ENCODE measurements around the gene SYNE2.
"Not testable (repeated sequence)": the region's sequence is repeated elsewhere in the genome, so short reads cannot be mapped to it uniquely, and the experiment has no call there.

The SYNE2 gene

GRCh38 chr14:64012720-64013119 lies 159.9 kb downstream of the SYNE2 start:
- DNase-seq (ENCODE audit: low read depth in 2 of 2, low spot score in 1 of 2): no peak

DNA sequence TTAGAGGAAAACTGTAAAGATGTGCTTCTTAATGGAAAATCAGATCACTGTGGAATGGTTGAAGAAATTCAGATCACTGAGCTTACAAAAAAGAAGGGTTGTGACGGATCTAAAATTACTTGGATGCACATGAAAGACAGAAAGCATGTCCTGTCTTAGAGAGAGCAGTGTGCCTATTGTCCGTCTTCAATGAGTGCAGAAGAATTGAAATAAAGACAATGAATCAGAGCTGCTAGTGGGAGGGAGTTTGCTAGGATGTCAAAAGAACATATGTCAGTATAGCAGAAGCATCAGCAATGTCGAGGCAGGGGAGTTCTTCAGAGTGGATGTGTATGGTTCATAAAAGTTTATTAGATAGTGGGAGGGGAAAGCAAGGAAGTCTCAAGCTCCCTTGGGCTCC lies 172.7 kb downstream of the SYNE2 start:
- DNase-seq (ENCODE audit: low read depth in 2 of 2, low spot score in 1 of 2): no peak

GRCh38 chr14:64026600-64026999 lies 173.8 kb downstream of the SYNE2 start:
- DNase-seq (ENCODE audit: low read depth in 2 of 2, low spot score in 1 of 2): no peak

DNA sequence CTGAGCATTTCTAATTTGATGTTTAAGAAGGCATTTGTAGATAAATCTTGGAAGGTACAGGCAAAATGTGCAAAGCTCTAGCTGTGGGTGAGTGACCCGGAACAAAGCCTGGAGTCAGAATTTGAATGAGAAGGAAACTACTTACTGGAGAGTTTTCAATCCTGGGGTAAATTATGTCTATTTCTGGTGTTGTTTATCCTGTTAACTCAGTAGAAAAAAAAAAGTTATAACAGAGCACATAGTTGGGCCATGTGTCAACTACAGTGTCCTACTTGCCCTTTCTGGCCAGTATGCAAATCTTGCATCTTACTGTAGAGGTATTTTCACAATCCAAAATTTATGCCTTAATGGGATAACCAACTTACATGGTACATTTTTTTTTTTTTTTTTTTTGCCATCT lies 182.3 kb downstream of the SYNE2 start:
- DNase-seq (ENCODE audit: low read depth in 2 of 2, low spot score in 1 of 2): no peak

GRCh38 chr14:64037869-64038745 lies 185.3 kb downstream of the SYNE2 start:
- not testable (repeated sequence) for DNase-seq (ENCODE audit: low read depth in 2 of 2, low spot score in 1 of 2)

GRCh38 chr14:64038841-64039542 lies 186.2 kb downstream of the SYNE2 start:
- no peak for DNase-seq (ENCODE audit: low read depth in 2 of 2, low spot score in 1 of 2)

DNA sequence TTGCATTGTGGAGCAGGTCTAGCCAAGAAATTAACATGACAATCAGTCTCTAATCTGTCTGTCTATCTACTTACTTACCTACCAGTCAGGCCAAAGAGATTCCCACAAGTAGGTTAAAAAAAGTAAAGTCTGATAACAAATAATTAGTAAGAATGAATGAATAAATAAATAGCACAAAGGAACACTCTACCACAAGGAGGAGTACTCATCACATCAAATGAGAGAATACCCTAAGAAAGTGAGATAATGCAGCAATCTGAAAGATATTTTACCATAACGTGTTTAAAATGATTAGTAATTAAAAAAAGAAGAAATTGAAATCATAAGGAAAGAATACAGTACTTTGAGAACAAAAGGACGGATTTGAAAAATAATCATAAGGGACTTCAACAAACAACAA lies 187.2 kb downstream of the SYNE2 start:
- no peak for DNase-seq (ENCODE audit: low read depth in 2 of 2, low spot score in 1 of 2)

DNA sequence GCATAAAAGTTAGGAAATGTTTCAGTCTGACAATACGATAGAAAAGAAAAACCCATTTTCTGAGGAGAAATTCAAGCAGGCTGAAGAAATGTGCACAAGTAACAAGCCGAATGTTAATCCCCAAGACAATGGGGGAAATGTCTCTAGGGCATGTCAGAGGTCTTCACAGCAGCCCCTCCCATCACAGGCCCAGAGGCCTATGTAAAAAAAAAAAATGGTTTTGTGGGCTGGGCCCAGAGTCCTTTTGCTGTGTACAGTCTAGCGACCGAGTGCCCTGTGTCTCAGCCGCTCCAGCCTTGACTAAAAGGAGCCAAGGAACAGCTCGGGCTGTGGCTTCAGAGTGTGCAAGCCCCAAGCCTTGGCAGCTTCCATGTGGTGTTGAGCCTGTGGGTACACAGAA lies 190.5 kb downstream of the SYNE2 start:
- not testable (repeated sequence) for DNase-seq (ENCODE audit: low read depth in 2 of 2, low spot score in 1 of 2)

GRCh38 chr14:64045091-64045490 lies 192.3 kb downstream of the SYNE2 start:
- no peak for DNase-seq (ENCODE audit: low read depth in 2 of 2, low spot score in 1 of 2)

DNA sequence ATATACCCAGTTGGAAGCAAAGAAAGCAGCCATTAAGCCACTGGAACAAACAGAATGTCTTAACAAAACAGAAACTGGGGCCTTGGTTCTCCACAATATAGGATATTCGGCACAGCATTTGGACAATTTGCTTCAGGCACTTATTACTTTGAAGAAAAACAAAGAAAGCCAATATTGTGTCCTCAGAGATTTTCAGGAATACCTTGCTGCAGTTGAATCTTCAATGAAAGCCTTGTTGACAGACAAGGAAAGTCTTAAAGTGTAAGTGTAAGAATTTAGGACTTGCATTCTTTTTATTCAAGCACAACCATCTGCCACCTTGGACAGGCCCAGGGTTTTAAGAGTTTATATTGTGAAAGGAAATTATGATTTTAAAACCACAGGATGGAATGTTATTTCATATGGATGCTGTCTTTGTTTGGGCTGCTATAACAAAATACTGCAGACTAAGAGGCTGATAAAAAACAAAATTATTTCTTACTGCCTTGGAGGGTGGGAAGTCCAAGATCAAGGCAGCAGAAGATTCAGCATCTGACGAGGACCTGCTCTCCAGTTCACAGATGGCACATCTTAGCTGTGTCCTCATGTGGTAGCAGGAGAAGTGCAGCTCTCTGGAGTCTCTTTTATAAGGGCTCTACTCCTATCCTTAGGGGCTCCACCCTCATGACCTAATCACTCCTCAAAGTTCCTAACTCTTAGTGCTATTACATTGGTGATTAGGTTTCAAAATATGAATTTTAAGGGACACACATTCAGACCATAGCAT lies 197.0 kb downstream of the SYNE2 start:
- DNase-seq (ENCODE audit: low read depth in 2 of 2, low spot score in 1 of 2): no peak

DNA sequence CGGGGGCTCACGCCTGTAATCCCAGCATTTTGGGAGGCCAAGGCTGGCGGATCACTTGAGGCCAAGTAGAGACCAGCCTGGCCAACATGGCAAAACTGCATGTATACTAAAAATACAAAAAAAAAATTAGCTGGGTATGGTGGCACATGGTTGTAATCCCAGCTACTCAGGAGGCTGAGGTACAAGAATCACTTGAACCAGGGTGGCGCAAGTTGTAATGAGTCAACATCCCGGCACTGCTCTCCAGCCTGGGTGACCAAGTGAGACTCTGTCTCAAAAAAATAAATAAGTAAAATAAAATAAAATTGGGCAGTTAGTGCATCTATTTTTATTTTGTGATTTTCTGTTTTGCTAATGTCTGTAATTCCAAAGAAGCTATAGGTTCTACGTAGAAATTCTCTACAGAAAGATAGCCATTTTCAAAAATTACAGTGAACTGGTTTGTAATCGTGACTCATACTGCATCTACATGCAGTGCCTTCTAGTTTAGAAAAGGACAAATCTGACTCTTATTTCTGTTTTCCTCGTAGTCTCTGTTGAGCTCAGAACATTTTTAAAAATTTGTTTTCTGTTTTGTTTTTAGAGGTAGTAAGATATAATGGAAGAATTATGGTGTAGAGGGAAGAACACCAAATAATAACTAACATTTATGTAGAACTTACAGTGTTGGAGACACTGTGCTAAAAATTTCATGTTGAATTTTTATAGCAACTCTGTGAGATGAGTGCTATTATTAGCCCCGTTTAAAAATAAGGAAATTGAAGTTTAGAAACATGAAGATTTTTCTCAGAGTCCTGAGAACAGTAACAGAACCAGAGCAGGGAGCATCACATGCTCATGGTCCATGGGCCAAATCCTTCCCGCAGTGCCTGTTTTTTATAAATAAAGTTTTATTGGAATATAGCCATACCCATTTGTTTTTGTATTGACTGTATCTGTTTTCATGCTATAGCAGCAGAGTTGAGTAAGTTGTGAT lies 201.2 kb downstream of the SYNE2 start:
- no peak for DNase-seq (ENCODE audit: low read depth in 2 of 2, low spot score in 1 of 2)

DNA sequence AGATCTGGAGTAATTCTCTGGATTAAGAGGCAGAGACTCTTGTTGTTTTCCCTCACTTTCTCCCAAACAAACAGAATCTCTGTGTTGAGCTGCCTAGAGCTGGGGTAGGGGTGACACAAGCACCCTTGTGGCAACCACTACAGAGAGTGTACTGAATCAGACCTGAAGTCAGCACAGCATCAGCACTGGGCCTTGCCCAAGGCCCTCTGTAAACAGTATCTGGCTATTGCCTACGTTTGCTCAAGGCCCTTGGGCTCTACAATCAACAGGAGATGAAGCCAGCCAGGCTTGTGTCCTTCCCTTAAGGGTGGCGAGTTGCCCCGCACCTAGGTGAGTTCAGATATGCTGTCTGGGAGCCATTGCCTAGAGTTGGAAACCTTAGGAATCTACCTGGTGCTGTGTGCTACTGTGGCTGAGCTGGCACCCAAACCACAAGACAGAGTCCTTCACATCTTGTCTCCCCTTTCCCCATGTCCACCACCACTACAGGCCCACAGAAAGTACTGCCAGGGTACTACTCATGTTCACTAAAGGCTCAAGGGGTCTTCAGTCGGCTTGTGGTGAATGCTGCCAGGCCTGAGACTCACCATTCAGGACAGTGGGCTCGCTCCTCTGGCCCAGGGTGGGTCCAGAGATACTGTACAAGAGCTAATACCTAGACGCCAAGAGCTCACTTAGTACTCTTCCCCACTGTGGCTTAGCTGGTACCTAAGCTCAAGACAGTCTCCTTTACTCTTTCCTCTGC lies 206.8 kb downstream of the SYNE2 start:
- no peak for DNase-seq (ENCODE audit: low read depth in 2 of 2, low spot score in 1 of 2)

GRCh38 chr14:64060199-64060545 lies 207.4 kb downstream of the SYNE2 start:
- DNase-seq (ENCODE audit: low read depth in 2 of 2, low spot score in 1 of 2): no peak

DNA sequence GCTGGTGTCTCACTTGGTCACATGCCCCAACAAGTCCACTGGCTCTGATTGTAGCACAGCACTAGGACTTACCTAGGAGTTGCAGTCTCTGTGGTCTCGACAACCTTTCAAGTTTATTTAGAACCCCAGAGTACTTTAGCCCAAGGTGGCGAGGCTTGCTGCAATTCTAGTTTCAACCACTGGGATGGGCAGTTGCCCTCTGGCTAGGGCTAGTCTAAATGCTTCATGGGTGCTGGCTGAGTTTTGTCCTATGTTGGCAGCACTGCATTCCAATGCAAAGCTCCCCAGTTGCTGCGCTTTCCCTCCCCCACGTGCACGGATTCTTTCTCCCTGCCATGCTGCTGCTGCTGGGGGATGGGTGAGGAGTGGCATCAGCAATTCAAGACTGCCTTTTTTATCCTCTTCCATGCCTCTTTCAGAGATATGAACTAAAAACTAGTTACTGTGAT lies 207.9 kb downstream of the SYNE2 start:
- DNase-seq (ENCODE audit: low read depth in 2 of 2, low spot score in 1 of 2): no peak

- DNase-seq (ENCODE audit: low read depth in 2 of 2, low spot score in 1 of 2): no peak
Measured at GRCh38 chr14:64061115-64061514, 208.3 kb downstream of the SYNE2 start.

DNA sequence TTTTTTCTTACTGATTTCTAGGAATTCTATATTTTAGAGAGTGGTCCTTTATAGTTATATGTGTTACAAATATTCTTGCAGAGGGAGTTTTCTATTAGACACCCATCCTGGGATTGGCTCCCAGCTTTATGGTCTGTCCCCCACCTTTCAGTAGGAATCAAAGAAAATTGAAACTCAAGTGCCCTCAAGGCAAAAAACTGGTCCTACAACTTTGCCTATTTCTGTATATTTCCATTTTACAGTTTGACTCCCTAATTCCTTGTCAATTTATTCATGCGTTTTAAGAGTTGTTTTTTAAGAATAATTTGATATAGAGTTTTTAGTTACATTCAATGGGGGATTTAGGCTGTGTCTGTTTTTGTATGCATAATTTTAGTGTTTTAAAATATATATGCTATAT lies 208.9 kb downstream of the SYNE2 start:
- DNase-seq (ENCODE audit: low read depth in 2 of 2, low spot score in 1 of 2): no peak

GRCh38 chr14:64062381-64063115 lies 209.7 kb downstream of the SYNE2 start:
- no peak for DNase-seq (ENCODE audit: low read depth in 2 of 2, low spot score in 1 of 2)

- no peak for DNase-seq (ENCODE audit: low read depth in 2 of 2, low spot score in 1 of 2)
Measured at GRCh38 chr14:64064447-64064846, 211.6 kb downstream of the SYNE2 start.

DNA sequence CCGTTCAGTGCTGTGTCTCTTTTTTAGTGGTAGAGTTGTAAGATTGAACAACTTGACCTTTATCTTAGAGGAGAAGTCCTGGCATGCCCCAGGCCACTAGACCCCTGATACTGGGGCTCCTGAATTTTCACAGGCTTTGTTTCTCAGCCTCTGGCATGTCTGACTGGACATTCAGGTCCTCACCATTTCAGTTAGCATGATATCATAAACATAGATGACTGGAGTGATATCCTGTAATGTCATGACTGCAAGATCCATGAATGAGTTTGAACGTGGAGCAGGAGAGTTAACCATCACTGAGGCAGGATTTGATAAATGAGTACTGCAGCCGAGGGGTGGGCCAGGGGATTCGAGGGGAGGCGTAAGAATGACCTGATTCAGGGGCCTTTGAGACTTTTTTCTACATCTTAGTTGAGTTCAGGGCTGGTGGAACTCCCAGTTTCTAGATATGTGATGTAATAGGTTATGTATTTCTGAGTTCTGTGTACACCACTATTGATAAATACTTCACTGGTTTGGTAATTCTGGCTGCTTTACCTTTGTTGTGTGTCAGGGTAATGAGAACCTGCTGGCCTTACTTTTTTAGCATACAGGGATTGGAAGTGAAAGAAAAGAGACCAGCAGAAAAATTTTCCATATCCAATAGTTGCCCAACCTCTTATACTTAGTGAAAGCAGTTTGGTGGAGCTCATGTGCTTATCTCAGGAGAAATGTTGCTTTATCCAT lies 217.0 kb downstream of the SYNE2 start:
- no peak for DNase-seq (ENCODE audit: low read depth in 2 of 2, low spot score in 1 of 2)
